HepG2 (cell line): ENCODE data around the gene MAN1C1. TPM values are rescaled to one million over a fixed set of nuclear protein-coding genes. Genes with fewer than 3 reads are reported as not detected.

Experiments
- DDIT3 ChIP-seq: sonication (generic); formaldehyde crosslinking; IDR thresholded peaks from 2 replicates; pipeline ENCODE4 v1.4.0; 2020; ENCODE audit warnings: mild to moderate bottlenecking, missing genetic modification reagents
- KLF15 ChIP-seq: sonication (generic); formaldehyde crosslinking; IDR thresholded peaks from 2 replicates; pipeline ENCODE4 v1.8.1; 2023; ENCODE audit warnings: borderline replicate concordance, mild to moderate bottlenecking, inconsistent platforms, missing genetic modification reagents, mixed read lengths
- MAZ ChIP-seq, 2 experiments: sonication (generic) in 1 of 2; formaldehyde crosslinking in 1 of 2; IDR thresholded peaks; 2 replicates each; pipeline versions ENCODE4 v1.5.0 to v1.6.1; 2012 to 2020; ENCODE audit warnings: low read depth in 2 of 2, mild to moderate bottlenecking in 2 of 2, borderline replicate concordance in 1 of 2, improper control_type of control experiment in 1 of 2, low read length in 1 of 2, missing genetic modification reagents in 1 of 2, moderate library complexity in 1 of 2
- NR2F1 ChIP-seq, 2 experiments: fragments of 450-650 bp in 1 of 2; formaldehyde crosslinking in 1 of 2; IDR thresholded peaks; 2 replicates each; pipeline versions ENCODE4 v1.5.0 to v1.6.1; 2016 to 2020; ENCODE audit warnings: mild to moderate bottlenecking in 1 of 2, missing compliant biosample characterization in 1 of 2, missing genetic modification reagents in 1 of 2, moderate library complexity in 1 of 2
- PRPF4 ChIP-seq: fragments of 200-400 bp; formaldehyde crosslinking; IDR thresholded peaks from 2 replicates; pipeline ENCODE4 v1.6.1; 2016; ENCODE audit warnings: low read length, low read depth; ENCODE audit not compliant: poor library complexity, severe bottlenecking
- RNF219 ChIP-seq: sonication (generic); formaldehyde crosslinking; IDR thresholded peaks from 2 replicates; pipeline ENCODE4 v1.5.0; 2020; ENCODE audit warnings: mild to moderate bottlenecking, missing genetic modification reagents
- SMAD9 ChIP-seq: sonication (generic); formaldehyde crosslinking; IDR thresholded peaks from 2 replicates; pipeline ENCODE4 v1.5.1; 2020; ENCODE audit warnings: mild to moderate bottlenecking, missing genetic modification reagents
- SNAPC5 ChIP-seq: sonication (generic); formaldehyde crosslinking; IDR thresholded peaks from 2 replicates; pipeline ENCODE4 v1.8.1; 2023; ENCODE audit warnings: mild to moderate bottlenecking, missing genetic modification reagents, borderline replicate concordance
- SNRNP70 ChIP-seq: fragments of 200-400 bp; formaldehyde crosslinking; IDR thresholded peaks from 2 replicates; pipeline ENCODE4 v1.6.1; 2017; ENCODE audit warnings: mild to moderate bottlenecking, low read depth, low read length, moderate library complexity
- TFDP2 ChIP-seq: sonication (generic); formaldehyde crosslinking; IDR thresholded peaks from 2 replicates; pipeline ENCODE4 v1.4.0; 2020; ENCODE audit warnings: missing genetic modification reagents
- TOPORS ChIP-seq: sonication (generic); formaldehyde crosslinking; IDR thresholded peaks from 2 replicates; pipeline ENCODE4 v1.8.0; 2023; ENCODE audit warnings: mild to moderate bottlenecking, missing genetic modification reagents
- UBTF ChIP-seq: sonication (generic); formaldehyde crosslinking; IDR thresholded peaks from 2 replicates; pipeline ENCODE4 v1.4.0; 2020; ENCODE audit warnings: mild to moderate bottlenecking, missing genetic modification reagents
- ZNF784 ChIP-seq: sonication (generic); formaldehyde crosslinking; IDR thresholded peaks from 2 replicates; pipeline ENCODE4 v1.5.1; 2020; ENCODE audit warnings: missing genetic modification reagents, mild to moderate bottlenecking, borderline replicate concordance
- ZNF891 ChIP-seq: sonication (generic); formaldehyde crosslinking; IDR thresholded peaks from 2 replicates; pipeline ENCODE4 v1.5.0; 2020; ENCODE audit warnings: mild to moderate bottlenecking, missing genetic modification reagents
- ZSCAN22 ChIP-seq: sonication (generic); formaldehyde crosslinking; IDR thresholded peaks from 2 replicates; pipeline ENCODE4 v1.4.0; 2020; ENCODE audit warnings: mild to moderate bottlenecking, missing genetic modification reagents
- polyA plus RNA-seq, 8 experiments: library from polyadenylated mRNA; depleted of rRNA in 3 of 8; stranded (reverse) in 7 of 8; unstranded in 1 of 8; fragments of >200 nt; fragmentation: Illumina TruSeq in 4 of 8; extraction: Trizol in 4 of 8; gene quantifications; 2 replicates each; pipeline versions ENCODE4 v1.2.1 to v1.2.3, GENCODE V29; 2011 to 2016; ENCODE audit warnings: low read depth in 4 of 8, missing spikeins in 1 of 8, mixed read lengths in 1 of 8; ENCODE audit not compliant: insufficient read depth in 1 of 8
- total RNA-seq, 5 experiments: library from RNA; depleted of rRNA; stranded (reverse); fragments of >200 nt; fragmentation: Illumina TruSeq; extraction: Trizol; gene quantifications; 2 replicates each; pipeline ENCODE4 v1.2.3, GENCODE V29; 2016; ENCODE audit warnings: low read depth in 1 of 5

MAN1C1 gene
- total and polyA plus RNA-seq, 2 of the 13 experiments (the other 11 are each of a cell fraction or from before 2014, with no cell fraction given) = 0.18 to 0.49 TPM

- TF ChIP-seq RNF219 (CRISPR knock-in tag) (no peak), ZNF784 (CRISPR knock-in tag) (no peak), SNRNP70 (no peak), ZNF891 (CRISPR knock-in tag) (no peak), ZSCAN22 (no peak), KLF15 (no peak), MAZ (IDR thresholded peaks at IDR 0.05; ENCODE audit: borderline replicate concordance, low read depth, low read length) (no peak), MAZ (CRISPR knock-in tag; IDR thresholded peaks at IDR 0.05; ENCODE audit: low read depth) (no peak), TOPORS (CRISPR knock-in tag) (no peak), SNAPC5 (CRISPR knock-in tag) (no peak), DDIT3 (CRISPR knock-in tag) (no peak), NR2F1 (CRISPR knock-in tag; IDR thresholded peaks at IDR 0.05) (no peak), UBTF (CRISPR knock-in tag) (no peak), TFDP2 (no peak), PRPF4 (no peak), SMAD9 (CRISPR knock-in tag) (no peak)
These were observed 194.0 kb downstream of the MAN1C1 start (continued) for GRCh38 chr1:25810341-25811299.
